ENCODE results near the gene AIFM2.
"Not testable (repeated sequence)": the region's sequence is repeated elsewhere in the genome, so short reads cannot be mapped to it uniquely, and the experiment has no call there.

Gene AIFM2

DNA sequence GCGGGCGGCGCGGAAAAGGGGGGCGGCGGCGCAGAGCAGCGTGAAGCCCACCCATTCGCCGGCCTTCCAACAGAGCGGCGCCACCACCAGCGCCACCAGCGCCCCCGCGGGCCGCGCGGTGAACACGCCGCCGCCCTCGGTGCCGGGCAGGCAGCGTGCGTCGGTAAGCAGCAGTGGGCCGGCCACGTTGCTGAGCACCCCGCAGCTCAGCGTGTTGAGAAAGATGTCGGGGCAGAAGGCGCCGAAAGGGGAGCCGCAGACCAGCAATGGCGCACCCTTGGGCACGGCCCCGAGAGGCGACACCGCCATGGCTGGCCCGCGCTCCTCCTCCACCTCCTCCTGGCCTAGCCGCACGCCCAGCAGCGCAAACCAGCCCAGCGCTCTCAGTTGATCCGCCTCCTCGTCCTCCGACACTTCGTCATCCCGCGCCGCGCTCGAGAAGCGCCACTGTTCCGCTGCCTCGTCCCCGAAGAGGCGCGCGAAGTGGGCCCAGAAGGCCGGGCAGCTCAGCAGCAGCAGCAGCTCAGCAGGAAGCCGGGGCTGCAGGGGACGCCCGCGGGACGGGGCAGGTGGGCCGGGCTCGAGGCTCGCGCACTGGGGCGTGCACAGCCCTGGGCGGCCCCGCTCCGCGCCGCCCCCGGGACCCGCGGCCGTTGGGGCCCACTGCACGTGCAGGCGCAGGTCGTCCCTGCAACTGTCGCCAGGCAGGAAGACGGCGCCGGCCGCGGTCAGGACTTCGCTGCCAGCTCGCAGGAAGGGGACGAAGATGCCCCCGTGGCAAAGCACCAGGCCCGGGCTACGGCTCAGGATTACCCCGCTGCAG lies 13.3 kb upstream of the AIFM2 start:
- DNase-seq = peak; percentile 50 to 85 (median 70)

DNA sequence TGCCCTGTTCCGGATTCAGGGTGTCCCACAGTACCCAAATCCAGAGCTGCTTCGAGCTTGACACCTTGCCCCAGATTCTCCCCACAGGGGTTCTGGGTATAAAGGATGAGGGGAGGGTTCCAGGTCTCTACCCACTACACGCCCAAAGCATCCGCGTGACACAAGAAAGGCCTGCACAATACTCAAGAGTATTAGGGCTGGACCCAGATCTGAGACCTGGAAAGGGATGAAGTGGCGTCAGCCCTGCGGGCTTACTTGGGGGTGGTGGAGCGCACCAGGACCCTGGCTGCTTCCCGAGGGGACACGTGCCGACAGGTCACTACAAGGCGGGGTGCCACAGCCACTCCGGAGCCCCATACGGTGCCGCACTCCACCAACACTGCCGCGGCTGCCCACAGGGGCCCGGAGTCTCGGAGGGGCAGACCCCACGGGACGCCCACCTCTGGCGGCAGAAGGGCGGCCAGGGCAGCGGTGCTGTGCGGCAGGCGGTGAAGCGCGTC lies 12.6 kb upstream of the AIFM2 start:
- no peak for DNase-seq

DNA sequence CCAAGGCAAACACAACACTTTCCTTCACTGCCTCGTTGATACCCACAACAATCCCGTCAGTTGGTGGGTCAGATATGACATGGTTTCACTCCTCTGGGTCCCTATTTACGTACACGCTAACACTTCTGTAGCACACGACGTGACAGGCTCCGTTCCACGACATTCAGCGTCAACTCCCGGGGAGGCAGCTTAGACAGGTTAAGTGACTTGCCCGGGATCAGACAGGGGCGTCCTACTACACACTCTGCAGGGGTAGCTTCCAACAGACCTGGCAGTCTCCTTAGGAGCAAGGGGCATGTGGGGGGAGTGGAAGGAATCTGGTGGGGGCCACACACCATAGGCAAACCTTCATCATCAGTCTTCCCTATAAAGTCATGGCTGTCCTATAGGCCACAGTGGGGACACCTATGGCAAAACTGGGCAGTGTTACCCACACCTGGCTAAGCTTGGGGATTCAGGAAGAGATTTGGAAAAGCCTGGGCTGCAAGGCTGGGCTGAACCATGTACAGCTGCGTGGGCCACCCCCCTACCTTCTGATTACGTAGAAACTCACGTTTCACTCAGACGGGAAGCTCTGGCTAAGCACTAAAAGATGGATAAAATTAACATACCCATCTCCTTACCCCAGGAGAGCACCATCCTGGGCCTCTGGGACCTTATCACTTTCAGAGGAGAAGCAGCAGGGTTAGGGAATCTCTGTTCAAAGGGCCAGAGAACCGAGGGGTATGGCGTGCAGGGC lies 11.9 kb upstream of the AIFM2 start:
- DNase-seq = no peak

DNA sequence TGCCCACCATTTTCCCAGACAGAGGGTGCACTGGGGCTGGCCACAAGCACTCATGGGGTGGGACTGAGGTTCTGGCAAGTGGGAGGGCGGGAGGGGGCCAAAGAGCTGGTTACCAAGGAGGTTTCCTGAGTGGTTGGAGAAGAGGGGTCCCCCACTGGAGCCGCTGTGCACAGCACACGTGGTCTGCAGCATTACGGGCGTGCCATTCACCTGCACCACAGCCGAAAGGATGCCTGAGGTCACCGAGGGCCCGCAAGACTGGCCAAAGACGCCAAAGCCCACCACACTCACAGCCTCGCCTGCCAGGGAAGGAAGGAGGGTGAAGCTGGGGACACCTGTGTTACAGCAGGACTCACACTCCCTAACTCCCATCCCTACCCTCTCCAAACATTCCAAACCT lies 9.9 kb upstream of the AIFM2 start:
- DNase-seq = no peak

DNA sequence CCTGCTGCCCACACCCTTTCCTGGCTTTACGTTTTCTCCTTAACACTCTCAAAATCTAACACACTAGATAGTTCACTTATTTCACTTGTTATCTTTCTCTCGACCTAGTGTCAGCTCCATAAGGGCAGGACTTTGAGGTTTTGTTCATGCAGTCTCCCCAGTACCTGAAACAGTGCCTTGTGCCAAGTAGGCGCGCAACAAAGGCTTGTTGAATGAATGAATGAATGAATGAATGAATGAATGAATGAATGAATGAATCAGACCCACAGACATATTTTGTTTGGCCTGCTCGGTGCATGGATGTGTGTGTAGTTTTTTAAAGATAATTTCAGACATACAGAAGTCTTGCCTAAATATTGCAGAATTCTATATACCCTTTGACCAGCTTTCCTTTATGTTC lies 7.7 kb upstream of the AIFM2 start:
- DNase-seq = no peak

DNA sequence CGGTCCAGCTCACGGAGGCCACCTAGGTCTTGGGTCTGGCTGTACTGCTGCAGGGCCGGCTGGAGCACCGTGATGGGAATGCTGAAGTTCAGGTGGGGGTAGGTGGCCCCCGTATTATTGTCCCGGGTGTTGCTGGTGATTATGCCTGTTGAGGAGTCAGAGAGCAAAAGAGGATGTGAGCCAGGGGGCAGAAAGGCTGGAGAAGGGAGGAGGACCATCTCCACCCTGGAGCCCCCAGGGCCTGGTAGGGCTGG lies 7.3 kb upstream of the AIFM2 start:
- DNase-seq = no peak

DNA sequence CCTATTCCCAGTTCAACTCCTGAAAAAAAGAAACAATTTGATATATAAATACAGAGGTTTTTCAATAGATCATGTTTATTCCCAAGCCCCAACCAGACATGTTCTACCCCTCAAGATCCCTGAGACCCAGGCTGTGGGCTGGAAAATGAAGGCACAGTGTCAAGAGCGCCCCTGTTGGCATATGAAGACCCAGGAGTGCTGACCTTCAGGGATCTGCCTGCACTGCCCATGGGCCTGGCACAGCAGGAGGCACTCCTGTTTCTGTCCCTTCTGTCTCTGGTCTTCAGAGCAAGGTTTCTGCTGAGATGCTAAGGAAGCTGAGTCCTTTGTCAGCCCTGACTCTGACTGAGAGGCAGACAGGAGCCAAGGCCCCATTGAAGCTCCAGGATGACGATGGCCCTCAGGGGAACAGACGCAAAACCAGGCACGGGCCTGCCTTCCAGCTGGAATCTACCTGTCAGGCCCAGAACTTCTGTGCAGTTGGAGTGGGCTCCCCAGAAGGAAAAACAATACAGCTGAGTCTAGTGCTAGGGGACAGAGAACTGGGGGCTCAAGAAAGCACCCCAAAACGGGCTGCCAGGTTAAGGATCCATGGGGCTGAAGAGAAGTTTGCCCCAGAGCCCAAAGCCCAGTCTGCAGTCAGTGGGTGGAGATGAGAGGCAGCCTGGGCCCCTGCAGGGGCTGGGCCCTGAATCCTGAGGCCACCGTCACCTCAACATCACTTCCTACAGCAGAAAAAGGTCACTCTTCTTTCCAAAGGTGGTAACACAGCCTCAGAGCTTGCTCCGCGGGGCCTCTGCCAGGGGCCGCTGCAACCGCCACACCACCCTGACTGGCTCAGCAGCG lies 6.7 kb upstream of the AIFM2 start:
- DNase-seq = no peak

DNA sequence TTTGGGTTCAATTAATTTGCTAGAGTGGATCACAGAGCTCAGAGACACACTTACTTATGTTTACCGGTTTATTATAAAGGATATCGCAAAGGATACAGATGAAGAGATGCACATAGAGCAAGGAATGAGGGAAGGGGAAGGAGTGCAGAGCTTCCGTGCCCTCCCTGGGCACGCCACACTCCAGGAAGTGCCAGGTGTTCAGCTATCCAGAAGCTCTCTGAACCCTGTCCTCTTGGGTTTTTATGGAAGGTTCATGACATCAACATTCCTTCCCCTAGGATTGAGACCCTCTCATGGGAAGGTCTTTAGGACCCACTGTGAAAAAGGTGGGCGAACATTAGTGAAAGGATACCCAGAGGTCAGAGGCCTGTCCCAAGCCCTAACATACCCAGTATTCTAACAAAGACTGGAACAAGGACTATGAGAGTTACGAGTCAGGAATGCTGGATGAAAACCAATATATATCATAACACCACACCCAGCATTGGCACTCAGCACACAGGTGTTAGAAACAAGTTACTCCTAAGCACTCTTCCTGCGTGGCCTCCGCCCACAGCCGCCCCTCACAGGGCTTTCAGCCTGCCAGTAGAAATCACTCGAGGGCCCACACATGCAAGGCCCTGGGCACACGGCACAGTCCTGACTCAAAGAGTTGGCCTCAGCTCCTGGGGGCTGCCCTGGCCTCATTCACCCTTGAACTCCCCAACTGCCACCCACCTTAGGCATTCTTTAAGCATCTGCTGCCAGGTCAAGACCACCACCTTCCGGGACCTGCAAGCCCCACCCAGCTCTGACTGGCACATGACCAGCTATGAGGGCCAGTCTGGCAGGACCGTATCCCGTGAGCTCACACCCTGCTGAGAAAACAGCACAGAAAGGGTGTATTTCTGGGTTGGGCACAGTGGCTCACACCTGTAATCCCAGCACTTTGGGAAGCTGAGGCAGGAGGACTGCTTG lies 5.6 kb upstream of the AIFM2 start:
- DNase-seq = no peak

DNA sequence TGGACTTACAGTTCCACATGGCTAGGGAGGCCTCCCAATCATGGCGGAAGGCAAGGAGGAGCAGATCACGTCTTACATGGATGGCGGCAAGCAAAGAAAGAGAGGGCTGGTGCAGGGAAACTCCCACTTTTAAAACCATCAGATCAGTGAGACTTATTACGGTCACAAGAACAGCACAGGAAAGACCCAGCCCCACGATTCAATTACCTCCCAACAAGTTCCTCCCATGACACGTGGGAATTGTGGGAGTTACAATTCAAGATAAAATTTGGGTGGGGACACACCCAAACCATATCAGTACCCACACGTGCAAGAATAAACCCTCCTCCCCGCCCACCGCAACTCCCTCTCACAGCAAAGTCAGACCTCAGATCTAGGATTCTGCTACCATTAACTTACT lies 4.5 kb upstream of the AIFM2 start:
- no peak for DNase-seq

DNA sequence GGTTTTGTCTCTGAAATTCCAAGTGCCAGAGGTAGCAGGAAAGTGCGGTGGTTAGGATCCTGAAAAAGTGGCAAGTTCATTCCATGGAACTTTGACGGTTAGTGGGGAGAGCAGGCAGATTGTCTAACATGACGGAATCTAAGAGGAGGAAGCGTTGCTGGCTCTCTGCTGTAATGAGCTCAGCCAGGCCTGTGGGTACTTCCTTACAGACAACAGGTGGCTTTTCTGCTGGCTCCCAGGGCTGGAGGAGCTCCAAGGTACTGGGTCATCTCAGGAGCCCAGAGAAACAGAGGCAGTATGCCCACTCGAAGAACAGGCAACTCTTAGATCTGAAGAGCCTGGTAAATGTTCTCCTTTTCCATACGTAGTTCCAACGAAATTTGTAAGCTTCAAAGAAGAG lies 3.1 kb upstream of the AIFM2 start:
- no peak for DNase-seq

DNA sequence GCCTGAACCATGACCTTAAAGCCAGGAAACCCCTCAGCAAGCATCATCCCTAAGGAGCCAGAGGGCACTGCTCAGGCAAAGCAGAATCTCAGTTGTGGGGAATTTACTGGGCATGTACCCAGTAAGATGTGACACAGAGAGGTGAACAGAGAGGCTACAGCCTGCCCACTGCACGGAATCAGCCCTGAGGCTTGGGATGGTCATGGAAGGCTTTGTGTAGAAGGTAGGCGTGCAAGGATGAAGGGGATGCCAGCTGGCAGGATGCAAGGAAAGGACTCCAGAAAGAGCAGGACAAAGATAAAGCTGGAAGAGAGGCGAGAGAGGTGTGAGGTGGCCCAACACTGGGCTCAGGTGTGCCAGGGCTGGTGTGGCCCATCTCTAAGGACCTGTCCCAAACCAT lies 2.4 kb upstream of the AIFM2 start:
- DNase-seq = no peak

DNA sequence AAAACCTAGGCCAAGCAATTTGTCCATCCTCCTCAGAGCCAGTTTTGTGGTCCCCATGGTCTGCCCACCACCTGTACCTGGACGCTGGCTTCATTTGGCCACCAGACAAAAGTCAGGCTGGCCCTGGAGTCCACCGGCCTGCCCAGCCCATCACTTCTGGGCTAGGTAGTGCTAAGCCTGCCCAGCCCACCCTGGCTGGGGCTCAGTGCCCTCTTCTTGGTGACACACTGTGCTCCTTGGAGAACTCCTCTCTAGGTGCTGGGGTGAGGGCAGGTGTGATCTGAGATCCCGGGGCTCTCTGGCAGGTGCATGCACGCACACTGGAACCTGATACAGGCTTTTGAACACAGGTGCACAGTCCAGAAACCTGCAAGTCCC lies 1.1 kb downstream of the AIFM2 start:
- no peak for DNase-seq

DNA sequence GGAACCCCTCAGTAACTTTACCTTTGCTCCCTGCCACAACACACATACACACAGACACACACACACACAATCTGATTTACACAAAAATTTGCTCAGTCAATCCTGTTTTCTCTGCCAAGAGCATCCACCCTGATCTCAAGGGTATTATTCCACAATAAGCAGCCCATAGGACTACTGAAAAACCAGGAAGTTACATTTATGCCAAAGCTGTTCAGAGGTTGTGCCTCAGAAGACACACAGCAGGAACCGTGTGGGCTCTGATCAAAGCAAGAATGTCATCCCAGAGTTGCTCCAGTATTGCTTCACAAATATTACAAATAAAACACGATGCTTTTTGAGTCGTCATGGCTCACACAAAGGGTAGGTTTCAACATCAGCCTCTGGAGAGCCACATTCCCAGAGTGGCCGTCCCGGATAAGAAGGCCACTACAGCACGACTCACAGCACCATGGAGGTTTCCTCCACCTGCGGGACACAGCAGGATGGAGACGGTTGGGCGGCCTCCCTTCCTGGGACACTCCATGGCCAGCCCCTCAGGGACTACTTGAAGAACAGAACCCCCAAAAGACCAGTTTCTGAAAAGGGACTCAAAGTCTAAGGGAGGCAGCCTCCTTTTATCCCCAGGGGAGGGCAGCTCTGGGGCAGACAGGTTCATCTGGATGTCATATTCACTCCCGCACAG lies 1.6 kb downstream of the AIFM2 start:
- DNase-seq = no peak

DNA sequence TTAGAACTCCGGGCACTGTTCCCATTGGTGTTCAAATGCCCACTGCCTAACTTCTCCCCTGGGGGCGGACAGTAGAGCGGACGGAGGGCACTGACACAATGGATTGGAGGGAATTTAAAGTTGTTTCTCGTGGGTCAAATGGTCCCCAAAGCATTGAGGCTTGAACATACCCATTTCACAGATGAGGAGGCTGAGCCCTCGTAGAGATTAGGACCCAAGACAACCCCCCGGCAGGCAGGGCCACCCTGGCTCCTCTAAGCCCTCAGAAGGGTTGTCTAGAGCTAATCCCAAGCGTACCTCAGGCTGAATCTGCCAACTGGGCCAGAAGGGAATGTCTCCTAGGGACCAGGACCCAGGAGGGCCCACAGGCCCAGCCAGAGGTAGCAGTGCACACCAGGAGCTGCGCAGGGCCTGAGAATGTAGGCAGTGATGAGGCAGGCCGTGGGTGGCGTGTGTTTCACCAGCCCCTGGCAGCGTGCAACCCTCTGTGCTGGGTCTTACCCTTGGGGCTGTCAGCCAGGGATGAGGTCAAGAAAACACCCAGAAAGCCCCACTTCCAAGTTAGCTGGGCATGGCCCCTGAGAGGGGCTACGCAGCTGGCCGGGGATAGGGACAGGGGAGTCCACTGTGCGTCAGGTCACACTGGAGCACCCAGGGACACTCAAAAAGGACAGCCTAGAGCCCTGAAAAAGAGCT lies 5.8 kb downstream of the AIFM2 start:
- no peak for DNase-seq

DNA sequence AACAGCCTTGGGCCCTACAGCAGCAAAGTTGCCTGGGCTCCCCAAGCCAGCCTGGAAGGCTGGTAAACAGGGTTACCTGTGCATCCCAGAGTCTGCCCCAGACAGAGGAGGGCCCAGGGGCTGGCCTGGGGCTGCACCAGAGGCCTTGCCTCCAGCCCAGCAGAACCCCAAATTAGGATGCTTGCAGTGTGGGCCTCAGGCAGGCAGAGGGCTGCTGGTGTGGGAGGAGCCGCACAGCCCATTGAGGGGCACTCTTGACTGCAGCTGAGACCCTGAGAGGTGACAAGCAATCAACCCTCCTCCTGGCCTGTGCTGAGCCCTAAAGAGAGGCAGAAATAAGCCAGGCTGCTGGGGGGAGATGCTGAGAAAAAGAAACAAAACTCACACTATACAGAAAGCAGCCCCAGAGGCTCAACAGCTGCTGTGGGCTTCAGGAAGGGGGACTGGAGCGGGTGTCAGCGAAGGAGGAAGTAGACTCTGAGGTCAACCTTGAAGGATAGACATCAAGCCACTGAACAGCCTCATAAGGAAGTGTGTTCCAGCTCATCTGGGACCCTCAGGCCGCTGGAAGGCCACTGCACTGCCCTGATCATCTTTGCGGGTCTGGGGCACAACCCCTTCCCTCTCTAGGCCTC lies 6.6 kb downstream of the AIFM2 start:
- no peak for DNase-seq

DNA sequence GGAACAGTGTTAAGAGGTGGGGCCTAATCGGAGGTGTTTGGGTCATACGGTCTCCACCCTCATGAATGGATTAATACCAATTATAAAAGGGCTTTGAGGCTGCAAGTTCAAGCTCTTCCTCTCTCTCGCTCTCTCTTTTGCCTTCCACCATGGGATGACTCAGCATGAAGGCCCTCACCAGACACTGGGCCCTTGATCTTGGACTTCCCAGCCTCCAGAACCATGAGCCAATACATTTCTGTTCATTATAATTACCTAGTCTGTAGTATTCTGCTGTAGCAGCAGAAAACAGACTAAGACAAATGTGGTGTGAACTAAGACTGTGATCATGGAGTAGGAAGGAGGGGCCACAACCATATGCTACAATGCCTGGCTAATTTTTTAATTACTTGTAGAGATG lies 7.7 kb downstream of the AIFM2 start:
- DNase-seq = no peak

DNA sequence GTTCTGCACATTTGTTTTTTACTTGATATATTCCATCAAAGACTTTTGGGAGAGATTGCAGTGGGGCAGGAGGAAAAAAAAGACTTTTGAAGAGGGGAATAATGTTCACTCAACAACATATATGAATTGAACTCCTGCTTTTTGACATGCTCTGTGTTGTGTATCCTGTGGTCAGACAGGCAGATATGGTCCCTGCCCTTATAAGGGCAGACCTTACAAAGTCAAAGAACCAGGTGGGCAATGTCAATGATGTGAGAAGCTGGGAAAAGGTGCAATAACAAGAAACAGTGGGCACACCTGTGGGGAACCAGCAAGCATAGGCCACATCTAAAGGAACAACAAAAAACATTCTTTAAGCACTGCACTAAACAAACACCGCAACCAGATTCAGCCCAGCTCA lies 8.2 kb downstream of the AIFM2 start:
- no peak for DNase-seq

DNA sequence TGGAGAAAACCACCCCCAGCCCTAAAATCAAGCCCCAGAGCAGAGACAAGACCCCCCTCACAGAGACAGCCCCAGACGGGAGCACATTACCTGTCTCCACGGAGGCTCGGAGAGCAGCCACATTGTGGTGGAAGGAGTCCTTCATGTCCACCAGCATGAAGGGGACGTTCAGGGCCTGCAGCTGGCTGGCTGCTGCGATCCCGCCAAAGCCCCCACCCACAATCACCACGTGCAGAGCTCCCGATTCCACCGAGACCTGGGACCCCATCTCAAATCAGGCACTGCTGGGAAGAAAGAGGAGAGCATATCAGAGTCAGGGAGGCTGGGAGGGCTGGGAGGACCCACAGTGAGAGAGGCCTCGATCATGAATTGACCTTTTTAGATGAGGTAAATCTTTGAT lies 8.8 kb downstream of the AIFM2 start:
- DNase-seq = no peak

DNA sequence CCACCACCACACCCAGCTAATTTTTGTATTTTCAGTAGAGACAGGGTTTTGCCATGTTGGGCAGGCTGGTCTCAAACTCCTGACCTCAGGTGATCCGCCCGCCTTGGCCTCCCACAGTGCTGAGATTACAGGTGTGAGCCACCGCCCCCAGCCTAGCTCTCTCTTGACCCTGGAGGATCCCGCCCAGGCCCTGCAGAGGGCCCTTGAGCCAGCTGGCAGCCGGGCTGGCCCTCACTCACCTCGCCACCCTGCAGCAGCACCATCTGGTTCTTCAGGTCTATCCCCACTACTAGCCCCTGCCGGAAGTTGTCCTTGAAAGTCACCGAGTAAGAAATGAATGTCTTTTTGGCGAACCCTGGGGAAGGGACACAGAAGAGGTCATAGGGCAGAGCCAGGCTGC lies 9.5 kb downstream of the AIFM2 start:
- DNase-seq = not testable (repeated sequence)

DNA sequence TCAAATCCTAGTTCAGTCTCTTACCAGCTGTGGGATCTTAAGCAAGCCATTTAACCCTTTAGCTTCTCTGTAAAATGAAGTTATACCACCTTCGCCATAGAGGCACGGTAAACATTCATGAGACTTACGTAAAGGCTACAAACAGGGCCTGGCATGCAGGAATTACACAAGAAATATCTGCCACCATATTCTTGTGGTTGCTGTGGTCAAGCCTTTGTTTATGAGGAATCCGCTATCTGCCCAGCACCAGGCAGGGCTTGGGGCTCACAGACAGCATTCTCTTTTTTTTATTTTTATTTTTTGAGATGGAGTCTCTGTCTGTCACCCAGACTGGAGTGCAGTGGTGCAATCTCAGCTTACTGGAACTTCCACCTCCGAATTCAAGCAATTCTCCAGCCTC lies 9.9 kb downstream of the AIFM2 start:
- DNase-seq = no peak
